WTC11 (cell line): ENCODE measurements around the gene ARHGEF37. TPM values are rescaled to one million over a fixed set of nuclear protein-coding genes. Genes with fewer than 3 reads are reported as not detected.

Experiments
- ATAC-seq: fragments of 200-7000 bp; cut with Tn5 transposase; 2 replicates; pipeline ENCODE4 v1.10.0; 2021; ENCODE audit warnings: mild to moderate bottlenecking, moderate library complexity
- CTCF ChIA-PET: fragments of 300-600 bp; sonication (Branson Sonifier 250); formaldehyde crosslinking; loops from one replicate; lab custom pipeline; 2021; ENCODE audit warnings: antibody characterized with exemption; lab: Charles Lee
- POLR2A ChIA-PET: fragments of 350-600 bp; sonication (Branson Sonifier 250); formaldehyde crosslinking; loops from one replicate; lab custom pipeline; 2021; ENCODE audit warnings: antibody characterized with exemption; lab: Charles Lee
- DNase-seq: peaks from one replicate; pipeline ENCODE4 v3.0.0; 2021; ENCODE audit warnings: low spot score
- H3K27ac Mint-ChIP-seq: 2 replicates; pipeline ENCODE4 v1.8.0; 2021; ENCODE audit warnings: mixed read lengths
- H3K27me3 Mint-ChIP-seq: 2 replicates; pipeline ENCODE4 v1.8.0; 2021; ENCODE audit warnings: low read depth, mild to moderate bottlenecking, moderate library complexity, mixed read lengths
- H3K36me3 Mint-ChIP-seq: 2 replicates; pipeline ENCODE4 v1.8.0; 2021; ENCODE audit warnings: mixed read lengths
- H3K4me1 Mint-ChIP-seq: 2 replicates; pipeline ENCODE4 v1.8.0; 2022; ENCODE audit warnings: mixed read lengths
- H3K4me3 Mint-ChIP-seq: 2 replicates; pipeline ENCODE4 v1.8.0; 2021; ENCODE audit warnings: mild to moderate bottlenecking, moderate library complexity, mixed read lengths
- H3K9me3 Mint-ChIP-seq: 2 replicates; pipeline ENCODE4 v1.8.0; 2021; ENCODE audit warnings: mixed read lengths
- AFF4 ChIP-seq: sonication (generic); formaldehyde crosslinking; IDR thresholded peaks from 2 replicates; pipeline ENCODE4 v1.8.1; 2023; ENCODE audit warnings: mild to moderate bottlenecking, missing genetic modification reagents, borderline replicate concordance
- ATF2 ChIP-seq: sonication (generic); formaldehyde crosslinking; IDR thresholded peaks from 2 replicates; pipeline ENCODE4 v1.8.1; 2022; ENCODE audit warnings: low read depth, missing genetic modification reagents, borderline replicate concordance
- CREM ChIP-seq: sonication (generic); formaldehyde crosslinking; IDR thresholded peaks from 2 replicates; pipeline ENCODE4 v1.8.1; 2022; ENCODE audit warnings: mild to moderate bottlenecking, missing genetic modification reagents, moderate library complexity
- E2F5 ChIP-seq: sonication (generic); formaldehyde crosslinking; IDR thresholded peaks from 2 replicates; pipeline ENCODE4 v1.8.1; 2022; ENCODE audit warnings: mild to moderate bottlenecking, moderate library complexity, missing genetic modification reagents
- FOXJ3 ChIP-seq: sonication (generic); formaldehyde crosslinking; IDR thresholded peaks from 2 replicates; pipeline ENCODE4 v1.9.0; 2021; ENCODE audit warnings: missing genetic modification reagents, mild to moderate bottlenecking, borderline replicate concordance
- FOXP1 ChIP-seq: sonication (generic); formaldehyde crosslinking; IDR thresholded peaks from 2 replicates; pipeline ENCODE4 v1.8.0; 2022; ENCODE audit warnings: missing genetic modification reagents, mild to moderate bottlenecking, moderate library complexity, borderline replicate concordance
- MAX ChIP-seq: sonication (generic); formaldehyde crosslinking; IDR thresholded peaks from 2 replicates; pipeline ENCODE4 v1.8.0; 2022; ENCODE audit warnings: mild to moderate bottlenecking, missing genetic modification reagents
- NFE2L1 ChIP-seq: sonication (generic); formaldehyde crosslinking; IDR thresholded peaks from 2 replicates; pipeline ENCODE4 v1.8.1; 2023; ENCODE audit warnings: missing genetic modification reagents
- NFYB ChIP-seq: sonication (generic); formaldehyde crosslinking; conservative IDR thresholded peaks from 2 replicates; pipeline ENCODE4 v1.8.0; 2022; ENCODE audit warnings: low read depth, missing genetic modification reagents
- NR1H2 ChIP-seq: sonication (generic); formaldehyde crosslinking; IDR thresholded peaks from 2 replicates; pipeline ENCODE4 v1.9.0; 2021; ENCODE audit warnings: mild to moderate bottlenecking, moderate library complexity, missing genetic modification reagents
- NR3C1 ChIP-seq: sonication (generic); formaldehyde crosslinking; conservative IDR thresholded peaks from 2 replicates; pipeline ENCODE4 v1.8.1; 2023; ENCODE audit warnings: low read depth, mild to moderate bottlenecking, missing genetic modification reagents
- TCF7 ChIP-seq: sonication (generic); formaldehyde crosslinking; IDR thresholded peaks from 2 replicates; pipeline ENCODE4 v1.8.0; 2022; ENCODE audit warnings: mild to moderate bottlenecking, low read depth, missing genetic modification reagents, moderate library complexity
- TEAD1 ChIP-seq: sonication (generic); formaldehyde crosslinking; IDR thresholded peaks from 2 replicates; pipeline ENCODE4 v1.8.0; 2022; ENCODE audit warnings: mild to moderate bottlenecking, missing genetic modification reagents
- TEAD4 ChIP-seq: sonication (generic); formaldehyde crosslinking; IDR thresholded peaks from 2 replicates; pipeline ENCODE4 v1.8.0; 2022; ENCODE audit warnings: mild to moderate bottlenecking, missing genetic modification reagents
- ZBTB21 ChIP-seq: sonication (generic); formaldehyde crosslinking; IDR thresholded peaks from 2 replicates; pipeline ENCODE4 v1.8.1; 2023; ENCODE audit warnings: mild to moderate bottlenecking, missing genetic modification reagents, borderline replicate concordance
- ZNF138 ChIP-seq: sonication (generic); formaldehyde crosslinking; conservative IDR thresholded peaks from 2 replicates; pipeline ENCODE4 v1.8.1; 2022; ENCODE audit warnings: mild to moderate bottlenecking, moderate library complexity, missing genetic modification reagents
- ZNF281 ChIP-seq: sonication (generic); formaldehyde crosslinking; IDR thresholded peaks from 2 replicates; pipeline ENCODE4 v1.8.0; 2023; ENCODE audit warnings: mild to moderate bottlenecking, missing genetic modification reagents
- ZNF671 ChIP-seq: fragments of 250-450 bp; sonication (Bioruptor Pico); IDR thresholded peaks from 2 replicates; pipeline ENCODE4 v1.8.0; 2021; ENCODE audit warnings: mild to moderate bottlenecking
- ZSCAN18 ChIP-seq: fragments of 250-450 bp; sonication (Bioruptor Pico); IDR thresholded peaks from 2 replicates; pipeline ENCODE4 v2.1.2; 2022; ENCODE audit warnings: mild to moderate bottlenecking, moderate library complexity
- total RNA-seq: library from RNA; stranded (reverse); gene quantifications from 3 replicates; pipeline ENCODE4 v1.2.3, GENCODE V29; 2021

The ARHGEF37 gene
- total RNA-seq, 1 experiment from 2014 or later = 1.1 TPM

GRCh38 chr5:149672701-149673476 is 91.6 kb downstream of the ARHGEF37 start:
- Mint-ChIP-seq H3K36me3 (peaks cover 5% of the 10 kb centered on the region), H3K27me3 (peaks cover 4% of the 10 kb centered on the region; the same call in 1 of the 2 replicates), H3K9me3 (peaks cover 30% of the 10 kb centered on the region), H3K4me1 (no peaks in the 10 kb centered on the region), H3K4me3 (no peak overlapping the region), H3K27ac (no peak overlapping the region)
- ATAC-seq (no peak), DNase-seq (no peak)
- CTCF ChIA-PET = interaction anchor here (1.6 kb wide), 1 partner anchor 180 kb away, joined by 4 read pairs; no protein-coding TSS in a partner anchor
- TF ChIP-seq FOXP1 (CRISPR knock-in tag) = no peak
- TF ChIP-seq NR1H2 (CRISPR knock-in tag) = no peak
- no peak for TF ChIP-seq NFYB
- TF ChIP-seq ATF2 = no peak
- TF ChIP-seq NR3C1 (CRISPR knock-in tag) = no peak
- TF ChIP-seq TEAD4 (CRISPR knock-in tag) = no peak
- TF ChIP-seq E2F5 = no peak
- no peak for TF ChIP-seq CREM
- no peak for TF ChIP-seq FOXJ3 (CRISPR knock-in tag)
- no peak for TF ChIP-seq ZBTB21
- POLR2A ChIA-PET = no interaction called here

- peaks cover 25% of the 10 kb centered on the region for H3K9me3 Mint-ChIP-seq
- no peaks in the 10 kb centered on the region for H3K4me1 Mint-ChIP-seq
- H3K27me3 Mint-ChIP-seq = peaks cover 4% of the 10 kb centered on the region; the same call in 1 of the 2 replicates
- no peak overlapping the region for H3K27ac Mint-ChIP-seq
- ATAC-seq (no peak), DNase-seq (no peak)
- CTCF ChIA-PET = interaction anchor here (0.8 to 1.6 kb wide), 3 partner anchors 9 to 178 kb away, joined by 3 to 4 read pairs (median 3); no protein-coding TSS in a partner anchor
- H3K36me3 Mint-ChIP-seq = no peaks in the 10 kb centered on the region
- TF ChIP-seq TCF7 (CRISPR knock-in tag) = no peak
- no peak for TF ChIP-seq NFYB
- TF ChIP-seq NFE2L1 (CRISPR knock-in tag) = no peak
- TF ChIP-seq ZSCAN18 (CRISPR knock-in tag) = no peak
- no peak for TF ChIP-seq AFF4 (CRISPR knock-in tag)
- TF ChIP-seq ZNF281 = no peak
- no peak for TF ChIP-seq ZNF138
- no peak for TF ChIP-seq TEAD1
- TF ChIP-seq MAX = no peak
- TF ChIP-seq ZNF671 (CRISPR knock-in tag) = no peak
- POLR2A ChIA-PET = no interaction called here
- H3K4me3 Mint-ChIP-seq = no peak overlapping the region
Measured at GRCh38 chr5:149674686-149675085, 93.4 kb downstream of the ARHGEF37 start.
